A549 (cell line): Measurements from ENCODE around the gene ZRANB3. TPM values are rescaled to one million over a fixed set of nuclear protein-coding genes. Genes with fewer than 3 reads are reported as not detected.
"Not testable (repeated sequence)": the region's sequence is repeated elsewhere in the genome, so short reads cannot be mapped to it uniquely, and the experiment has no call there.

ENCODE experiments used
- ATAC-seq, 2 experiments: fragments of 200-7000 bp in 1 of 2; fragments of >200 bp in 1 of 2; cut with Nextera tagmentation in 1 of 2; cut with Tn5 transposase in 1 of 2; 3 replicates each; pipeline versions ENCODE4 v1.8.0 to v1.9.1; 2018 to 2020; ENCODE audit warnings: mild to moderate bottlenecking in 1 of 2, moderate library complexity in 1 of 2
- CTCF ChIA-PET: fragments of 300-600 bp; sonication (Branson Sonifier 250); formaldehyde crosslinking; extraction: SDS; loops from one replicate; lab custom pipeline; 2021; ENCODE audit warnings: antibody characterized with exemption, inconsistent platforms; lab: Yijun Ruan, JAX
- POLR2A ChIA-PET: fragments of 350-600 bp; formaldehyde crosslinking; extraction: SDS; loops from one replicate; lab custom pipeline; 2021; ENCODE audit warnings: antibody characterized with exemption, inconsistent platforms; lab: Yijun Ruan, JAX
- DNase-seq, 2 experiments: peaks; one replicate each; pipeline versions ENCODE4 v3.0.0 to v3.0.0-alpha.2; 2011 to 2016; ENCODE audit warnings: low read depth in 1 of 2, low spot score in 1 of 2
- FAIRE-seq: peaks from 2 replicates; lab custom pipeline; 2011; peaks lifted over from hg19 to GRCh38; lab: Jason Lieb, UNC
- H3K27ac ChIP-seq, 2 experiments: fragments of >200 bp; sonication (Bioruptor Twin); formaldehyde crosslinking; 3 replicates each; pipeline ENCODE4 v1.5.1; 2016 to 2017
- H3K4me1 ChIP-seq: fragments of >200 bp; sonication (Bioruptor Twin); formaldehyde crosslinking; 3 replicates; pipeline ENCODE4 v1.6.1; 2016
- H3K4me2 ChIP-seq: fragments of >200 bp; sonication (Bioruptor Twin); formaldehyde crosslinking; 3 replicates; pipeline ENCODE4 v1.6.1; 2016
- H3K4me3 ChIP-seq: fragments of >200 bp; sonication (Bioruptor Twin); formaldehyde crosslinking; 3 replicates; pipeline ENCODE4 v1.5.1; 2016
- H3K9me3 ChIP-seq: fragments of >200 bp; sonication (Bioruptor Twin); formaldehyde crosslinking; 3 replicates; pipeline ENCODE4 v1.6.1; 2016
- BHLHE40 ChIP-seq: IDR thresholded peaks from 2 replicates; pipeline ENCODE4 v1.6.1; 2012; ENCODE audit warnings: low read depth, low read length, inconsistent platforms
- CHD4 ChIP-seq: fragments of 200-600 bp; sonication (generic); IDR thresholded peaks from 2 replicates; pipeline ENCODE4 v1.6.1; 2016; ENCODE audit warnings: antibody characterized with exemption, mild to moderate bottlenecking, borderline replicate concordance
- ELK1 ChIP-seq: fragments of 150-350 bp; IDR thresholded peaks from 2 replicates; pipeline ENCODE4 v1.6.1; 2014; ENCODE audit warnings: low read depth, mild to moderate bottlenecking, low read length
- FOSB ChIP-seq: fragments of 250-450 bp; sonication (Bioruptor Pico); IDR thresholded peaks from 2 replicates; pipeline ENCODE4 v1.5.0; 2020; ENCODE audit warnings: mild to moderate bottlenecking, moderate library complexity
- FOXS1 ChIP-seq: fragments of 250-450 bp; sonication (Bioruptor Pico); IDR thresholded peaks from 2 replicates; pipeline ENCODE4 v1.5.0; 2020; ENCODE audit warnings: mild to moderate bottlenecking, moderate library complexity
- HEYL ChIP-seq: fragments of 250-450 bp; sonication (Bioruptor Pico); IDR thresholded peaks from 2 replicates; pipeline ENCODE4 v1.8.0; 2021; ENCODE audit warnings: mild to moderate bottlenecking, moderate library complexity
- HMGXB4 ChIP-seq: fragments of 250-450 bp; sonication (Bioruptor Pico); IDR thresholded peaks from 2 replicates; pipeline ENCODE4 v1.5.0; 2021; ENCODE audit warnings: mild to moderate bottlenecking, moderate library complexity, borderline replicate concordance
- JUN ChIP-seq, 2 experiments: fragments of >200 bp; sonication (Bioruptor Twin); formaldehyde crosslinking; IDR thresholded peaks; 2 replicates in 1 of 2; 3 replicates in 1 of 2; pipeline ENCODE4 v1.6.1; 2016 to 2017
- JUNB ChIP-seq: fragments of >200 bp; sonication (Bioruptor Twin); formaldehyde crosslinking; IDR thresholded peaks from 2 replicates; pipeline ENCODE4 v1.6.1; 2016
- KDM5A ChIP-seq: fragments of 200-600 bp; sonication (generic); IDR thresholded peaks from 2 replicates; pipeline ENCODE4 v1.6.1; 2016; ENCODE audit warnings: antibody characterized with exemption, mild to moderate bottlenecking
- NFE2L2 ChIP-seq: fragments of 150-350 bp; conservative IDR thresholded peaks from 2 replicates; pipeline ENCODE4 v1.6.1; 2014; ENCODE audit warnings: low read length
- NR3C1 ChIP-seq: fragments of >200 bp; sonication (Bioruptor Twin); formaldehyde crosslinking; IDR thresholded peaks from 3 replicates; pipeline ENCODE4 v1.6.1; 2017
- RARB ChIP-seq: fragments of 250-450 bp; sonication (Bioruptor Pico); IDR thresholded peaks from 2 replicates; pipeline ENCODE4 v1.8.0; 2021; ENCODE audit warnings: mild to moderate bottlenecking, moderate library complexity
- RCOR1 ChIP-seq: fragments of 150-350 bp; IDR thresholded peaks from 2 replicates; pipeline ENCODE4 v1.6.1; 2014; ENCODE audit warnings: antibody characterized with exemption, low read length, low read depth
- WGBS: methylation state at CpG from one replicate; pipeline ENCODE4 v1.1.6; 2017; ENCODE audit errors: missing lambda C conversion rate; 5-methylcytosine and 5-hydroxymethylcytosine counted together
- polyA plus RNA-seq, 4 experiments: library from polyadenylated mRNA; depleted of rRNA in 3 of 4; stranded (reverse); fragments of >200 nt; fragmentation: RNase III in 1 of 4; extraction: RNeasy Plus Mini Kit Qiagen cat#74134 plus additional on column Dnase treatment in 1 of 4; gene quantifications; 2 replicates in 3 of 4; 3 replicates in 1 of 4; pipeline ENCODE4 v1.2.3, GENCODE V29; 2011 to 2017
- TF ChIP-seq, protein P1 (sequence below): fragments of >200 bp; sonication (Bioruptor Twin); formaldehyde crosslinking; IDR thresholded peaks from 3 replicates; pipeline ENCODE4 v1.6.1; 2016

Gene ZRANB3
- polyA plus RNA-seq, 2 of the 4 experiments (the other 2 are of a cell fraction): 6.2 to 12.4 TPM

- no peak overlapping the region for H3K27ac ChIP-seq
- DNase-seq (no peak), ATAC-seq (no peak), FAIRE-seq (no peak)
- H3K9me3 ChIP-seq: no peaks in the 10 kb centered on the region
- H3K4me2 ChIP-seq: no peak overlapping the region
- TF ChIP-seq RCOR1 (no peak), ELK1 (no peak), JUNB (no peak), NR3C1 (no peak), BHLHE40 (no peak), CHD4 (no peak), RARB (no peak)
- TF ChIP-seq, protein P1, sequence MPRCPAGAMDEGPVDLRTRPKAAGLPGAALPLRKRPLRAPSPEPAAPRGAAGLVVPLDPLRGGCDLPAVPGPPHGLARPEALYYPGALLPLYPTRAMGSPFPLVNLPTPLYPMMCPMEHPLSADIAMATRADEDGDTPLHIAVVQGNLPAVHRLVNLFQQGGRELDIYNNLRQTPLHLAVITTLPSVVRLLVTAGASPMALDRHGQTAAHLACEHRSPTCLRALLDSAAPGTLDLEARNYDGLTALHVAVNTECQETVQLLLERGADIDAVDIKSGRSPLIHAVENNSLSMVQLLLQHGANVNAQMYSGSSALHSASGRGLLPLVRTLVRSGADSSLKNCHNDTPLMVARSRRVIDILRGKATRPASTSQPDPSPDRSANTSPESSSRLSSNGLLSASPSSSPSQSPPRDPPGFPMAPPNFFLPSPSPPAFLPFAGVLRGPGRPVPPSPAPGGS: no peak
- CTCF ChIA-PET: no interaction called here
- WGBS: 84% methylated on average over 3 of the region's 4 CpGs
- POLR2A ChIA-PET: no interaction called here
- no peak overlapping the region for H3K4me3 ChIP-seq
- H3K4me1 ChIP-seq: no peaks in the 10 kb centered on the region
Measured at GRCh38 chr2:135373702-135374101, 157.3 kb downstream of the ZRANB3 start.

DNA sequence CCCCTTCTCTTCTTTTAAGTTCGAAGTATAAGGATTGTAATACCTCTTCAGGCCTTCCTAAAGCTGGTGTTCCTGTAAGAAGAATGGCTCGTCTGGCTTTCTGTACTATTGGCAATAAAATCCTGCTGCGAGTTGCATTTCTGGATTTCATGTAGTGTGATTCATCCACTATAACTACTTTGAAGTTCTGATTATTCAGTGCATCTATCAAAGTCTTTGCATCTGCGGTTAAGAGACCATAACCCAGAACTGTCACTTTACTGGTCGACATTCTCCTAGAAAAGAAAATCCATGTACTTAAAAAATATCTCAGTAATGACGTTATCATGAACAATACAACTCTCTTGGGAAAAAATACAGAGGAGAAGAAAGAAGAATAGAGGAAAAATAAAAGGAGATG lies 181.1 kb downstream of the ZRANB3 start:
- H3K4me1 ChIP-seq: no peaks in the 10 kb centered on the region
- DNase-seq (no peak), FAIRE-seq (no peak), ATAC-seq (no peak)
- H3K9me3 ChIP-seq: peaks cover 34% of the 10 kb centered on the region
- no peak overlapping the region for H3K4me3 ChIP-seq
- H3K27ac ChIP-seq: no peak overlapping the region
- TF ChIP-seq JUN (IDR thresholded peaks at IDR 0.05): no peak
- no peak for TF ChIP-seq HEYL
- TF ChIP-seq HMGXB4: no peak
- no peak for TF ChIP-seq FOXS1 (CRISPR knock-in tag)
- TF ChIP-seq KDM5A: no peak
- TF ChIP-seq, protein P1: no peak
- no peak for TF ChIP-seq RARB
- TF ChIP-seq FOSB (CRISPR knock-in tag): no peak
- no peak for TF ChIP-seq CHD4
- TF ChIP-seq NFE2L2: no peak
- ChIA-PET POLR2A (no interaction called here), CTCF (no interaction called here)
- 72% methylated on average over 6 of the region's 6 CpGs for WGBS
- no peak overlapping the region for H3K4me2 ChIP-seq

DNA sequence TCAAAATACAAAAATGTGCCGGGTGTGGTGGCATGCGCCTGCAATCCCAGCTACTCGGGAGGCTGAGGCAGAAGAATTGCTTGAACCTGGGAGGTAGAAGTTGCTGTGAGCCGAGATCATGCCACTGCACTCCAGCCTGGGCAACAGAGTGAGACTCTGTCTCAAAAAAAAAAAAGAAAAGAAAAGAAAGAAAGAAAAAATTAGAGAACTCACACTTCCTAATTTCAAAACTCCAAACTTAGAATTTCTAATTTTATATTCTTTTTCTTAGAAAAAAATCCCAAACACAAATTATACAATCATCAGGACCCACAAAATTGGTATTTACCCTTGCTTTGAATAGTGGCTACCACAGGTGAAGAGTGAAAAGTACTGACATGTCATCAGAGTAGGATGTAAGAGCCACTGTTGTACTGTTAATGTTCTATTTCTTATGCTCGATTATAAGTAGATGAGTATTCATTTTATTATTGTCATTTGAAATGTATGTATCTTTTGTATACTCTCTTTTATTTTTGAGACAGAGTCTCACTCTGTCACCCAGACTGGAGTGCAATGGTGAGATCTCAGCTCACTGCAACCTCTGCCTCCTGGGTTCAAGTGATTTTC lies 182.8 kb downstream of the ZRANB3 start:
- DNase-seq, H3K4me2 ChIP-seq, H3K27ac ChIP-seq, H3K4me3 ChIP-seq, H3K4me1 ChIP-seq, ATAC-seq, FAIRE-seq, POLR2A ChIA-PET: not testable (repeated sequence)
- 84% methylated on average over 5 of the region's 5 CpGs for WGBS
- CTCF ChIA-PET: interaction anchor here (0.5 kb wide), 1 partner anchor 118 kb away, joined by 4 read pairs; no protein-coding TSS in a partner anchor
- peaks cover 34% of the 10 kb centered on the region for H3K9me3 ChIP-seq
